Inferior parietal cortex (tissue), 1 donor: ENCODE measurements around the gene ZEB2.
"Not testable (repeated sequence)": the region's sequence is repeated elsewhere in the genome, so short reads cannot be mapped to it uniquely, and the experiment has no call there.

Source experiments
- DNase-seq: peaks from one replicate; pipeline ENCODE4 v3.0.0-alpha.2; 2016; ENCODE audit errors: extremely low spot score

Gene ZEB2

GRCh38 chr2:144385381-144385780, 134.5 kb downstream of the ZEB2 start:
- no peak for DNase-seq

GRCh38 chr2:144383571-144384100, 136.3 kb downstream of the ZEB2 start:
- DNase-seq: no peak

- DNase-seq: no peak
Observed at GRCh38 chr2:144382849-144383248, 137.1 kb downstream of the ZEB2 start.

GRCh38 chr2:144381716-144382115, 138.2 kb downstream of the ZEB2 start:
- DNase-seq: no peak

GRCh38 chr2:144379851-144380311, 140.0 kb downstream of the ZEB2 start:
- DNase-seq: no peak

GRCh38 chr2:144378551-144378950, 141.4 kb downstream of the ZEB2 start:
- DNase-seq: no peak

- no peak for DNase-seq
Observed at GRCh38 chr2:144377914-144378313, 142.0 kb downstream of the ZEB2 start.

- no peak for DNase-seq
Observed at GRCh38 chr2:144376926-144377325, 143.0 kb downstream of the ZEB2 start.

GRCh38 chr2:144376460-144376859, 143.5 kb downstream of the ZEB2 start:
- DNase-seq: no peak

- no peak for DNase-seq
Observed at GRCh38 chr2:144374163-144374661, 145.7 kb downstream of the ZEB2 start.

GRCh38 chr2:144372410-144373080, 147.4 kb downstream of the ZEB2 start:
- DNase-seq: peak; percentile 76

- DNase-seq: no peak
Observed at GRCh38 chr2:144370937-144371584, 148.9 kb downstream of the ZEB2 start.

GRCh38 chr2:144369416-144369815, 150.5 kb downstream of the ZEB2 start:
- no peak for DNase-seq

GRCh38 chr2:144366825-144367429, 153.0 kb downstream of the ZEB2 start:
- DNase-seq: no peak

GRCh38 chr2:144364944-144365738, 154.8 kb downstream of the ZEB2 start:
- no peak for DNase-seq

GRCh38 chr2:144364247-144364646, 155.7 kb downstream of the ZEB2 start:
- DNase-seq: not testable (repeated sequence)

GRCh38 chr2:144362401-144362800, 157.5 kb downstream of the ZEB2 start:
- DNase-seq: no peak

- DNase-seq: no peak
Observed at GRCh38 chr2:144361742-144362141, 158.2 kb downstream of the ZEB2 start.

GRCh38 chr2:144359684-144360083, 160.2 kb downstream of the ZEB2 start:
- no peak for DNase-seq

GRCh38 chr2:144358979-144359541, 160.9 kb downstream of the ZEB2 start:
- DNase-seq: no peak

GRCh38 chr2:144358374-144358964, 161.4 kb downstream of the ZEB2 start:
- no peak for DNase-seq
